Activated T-cell treated with anti-CD3 and anti-CD28 coated beads, Interleukin-2, amount 50 U/mL, for 24 hours (primary cell): ENCODE data around the gene NAA16.
"Not testable (repeated sequence)": the region's sequence is repeated elsewhere in the genome, so short reads cannot be mapped to it uniquely, and the experiment has no call there.

Experiments
- DNase-seq: peaks from one replicate; pipeline ENCODE4 v3.0.0-alpha.2; 2020
- H3K27ac Mint-ChIP-seq: 2 replicates; pipeline ENCODE4 v1.8.0; 2020; ENCODE audit warnings: mild to moderate bottlenecking, mixed read lengths
- H3K27me3 Mint-ChIP-seq: 2 replicates; pipeline ENCODE4 v1.8.0; 2020; ENCODE audit warnings: mixed read lengths
- H3K36me3 Mint-ChIP-seq: 2 replicates; pipeline ENCODE4 v1.8.0; 2020; ENCODE audit warnings: low read depth, mixed read lengths
- H3K4me1 Mint-ChIP-seq: 2 replicates; pipeline ENCODE4 v1.8.0; 2020; ENCODE audit warnings: low read depth, mixed read lengths
- H3K4me3 Mint-ChIP-seq: 2 replicates; pipeline ENCODE4 v1.8.0; 2020; ENCODE audit warnings: mild to moderate bottlenecking, moderate library complexity, mixed read lengths
- H3K9me3 Mint-ChIP-seq: 2 replicates; pipeline ENCODE4 v1.8.0; 2020; ENCODE audit warnings: mixed read lengths

The NAA16 gene

DNA sequence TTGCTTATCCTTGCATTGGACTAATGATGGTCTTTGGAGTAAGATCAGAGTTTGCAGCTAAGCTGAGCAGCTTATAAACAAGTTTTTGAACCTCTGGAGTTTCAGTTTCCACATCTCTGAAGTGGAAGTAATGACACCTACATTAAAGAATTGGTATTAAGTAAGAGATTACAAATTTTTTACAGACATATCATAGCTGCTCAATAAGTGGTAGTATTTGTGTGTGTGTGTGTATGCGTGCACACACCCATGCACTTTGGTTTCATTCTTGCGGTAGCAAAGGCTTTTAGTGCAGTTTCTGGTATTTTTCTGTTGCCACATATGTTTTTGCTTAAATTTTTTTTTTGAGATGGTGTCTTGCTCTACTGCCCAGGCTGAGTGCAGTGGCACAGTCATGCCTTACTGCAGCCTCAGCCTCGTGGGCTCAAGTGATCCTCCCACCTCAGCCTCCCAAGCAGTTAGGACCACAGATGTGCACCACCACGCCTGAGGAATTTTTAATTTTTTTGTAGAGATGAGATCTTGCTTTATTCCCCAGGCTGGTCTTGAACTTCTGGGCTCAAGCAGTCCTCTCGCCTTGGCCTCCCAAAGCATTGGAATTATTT lies 4.5 kb downstream of the NAA16 start:
- peaks cover 55% of the 10 kb centered on the region for H3K36me3 Mint-ChIP-seq
- no peaks in the 10 kb centered on the region for H3K9me3 Mint-ChIP-seq
- no peak for DNase-seq
- H3K4me3 Mint-ChIP-seq = peak overlapping the region; percentile 27
- H3K27me3 Mint-ChIP-seq = no peaks in the 10 kb centered on the region
- H3K27ac Mint-ChIP-seq = peak overlapping the region; percentile 47
- peaks cover 59% of the 10 kb centered on the region for H3K4me1 Mint-ChIP-seq

DNA sequence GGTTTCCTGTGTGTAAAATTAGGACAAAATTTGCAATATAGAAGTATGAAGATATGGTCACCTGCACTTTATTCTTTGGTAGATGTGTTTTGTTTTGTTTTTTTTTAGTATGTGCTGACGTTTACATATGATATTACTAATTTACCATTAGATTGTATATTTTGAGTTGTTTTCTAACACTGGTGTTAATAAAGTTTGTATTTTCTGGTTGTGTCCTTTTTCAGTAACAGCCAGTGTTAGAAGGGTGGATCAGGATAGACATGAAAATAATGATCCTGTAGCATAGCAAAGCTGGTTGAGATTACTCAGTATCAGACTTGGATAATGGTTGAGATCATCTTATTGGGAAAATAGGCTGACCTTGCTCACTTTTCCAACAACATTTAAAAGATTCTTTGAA lies 6.2 kb downstream of the NAA16 start:
- DNase-seq = no peak
- no peaks in the 10 kb centered on the region for H3K9me3 Mint-ChIP-seq
- no peak overlapping the region for H3K4me3 Mint-ChIP-seq
- peaks cover 63% of the 10 kb centered on the region for H3K4me1 Mint-ChIP-seq
- no peaks in the 10 kb centered on the region for H3K27me3 Mint-ChIP-seq
- H3K27ac Mint-ChIP-seq = peak overlapping the region; percentile 23
- H3K36me3 Mint-ChIP-seq = peaks cover 60% of the 10 kb centered on the region

DNA sequence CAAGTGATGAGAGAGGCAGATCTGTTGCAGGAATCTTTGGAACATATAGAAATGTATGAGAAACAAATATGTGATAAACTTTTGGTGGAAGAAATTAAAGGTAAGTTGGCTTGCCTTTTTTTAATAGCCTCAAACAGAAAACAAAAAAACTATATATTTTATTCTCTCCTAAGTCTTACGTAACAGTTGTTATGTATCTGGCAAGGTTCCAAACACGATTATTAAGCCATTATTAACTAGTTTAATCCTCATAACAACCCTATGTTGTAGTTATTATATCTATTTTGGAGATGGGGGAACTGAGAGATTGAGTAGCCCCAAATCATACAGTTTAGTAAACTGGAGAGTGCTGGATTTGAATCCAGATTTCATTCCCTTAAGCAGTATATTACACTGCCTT lies 14.7 kb downstream of the NAA16 start:
- no peak overlapping the region for H3K4me3 Mint-ChIP-seq
- H3K9me3 Mint-ChIP-seq = no peaks in the 10 kb centered on the region
- no peaks in the 10 kb centered on the region for H3K27me3 Mint-ChIP-seq
- no peak overlapping the region for H3K27ac Mint-ChIP-seq
- DNase-seq = no peak
- peaks cover 40% of the 10 kb centered on the region for H3K4me1 Mint-ChIP-seq
- peaks cover 87% of the 10 kb centered on the region for H3K36me3 Mint-ChIP-seq

DNA sequence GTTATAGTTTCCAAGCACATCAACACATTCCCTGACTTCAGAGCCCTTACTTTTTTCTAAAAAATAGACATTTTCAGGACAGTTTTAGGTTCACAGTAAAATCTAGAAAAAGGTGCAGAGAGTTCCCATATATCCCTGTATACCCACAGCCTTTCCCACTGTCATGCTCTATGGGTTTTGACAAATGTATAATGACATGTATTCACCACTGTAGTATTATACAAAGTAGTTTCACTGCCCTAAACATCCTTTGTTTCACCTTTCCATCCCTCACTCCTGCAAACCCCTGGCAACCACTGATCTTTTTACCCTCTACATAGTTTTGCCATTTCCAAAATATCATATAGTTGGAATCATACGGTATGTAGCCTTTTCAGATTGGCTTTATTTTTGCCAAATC lies 15.6 kb downstream of the NAA16 start:
- Mint-ChIP-seq H3K4me3 (no peak overlapping the region), H3K27ac (peak overlapping the region; percentile 15)
- DNase-seq = no peak

DNA sequence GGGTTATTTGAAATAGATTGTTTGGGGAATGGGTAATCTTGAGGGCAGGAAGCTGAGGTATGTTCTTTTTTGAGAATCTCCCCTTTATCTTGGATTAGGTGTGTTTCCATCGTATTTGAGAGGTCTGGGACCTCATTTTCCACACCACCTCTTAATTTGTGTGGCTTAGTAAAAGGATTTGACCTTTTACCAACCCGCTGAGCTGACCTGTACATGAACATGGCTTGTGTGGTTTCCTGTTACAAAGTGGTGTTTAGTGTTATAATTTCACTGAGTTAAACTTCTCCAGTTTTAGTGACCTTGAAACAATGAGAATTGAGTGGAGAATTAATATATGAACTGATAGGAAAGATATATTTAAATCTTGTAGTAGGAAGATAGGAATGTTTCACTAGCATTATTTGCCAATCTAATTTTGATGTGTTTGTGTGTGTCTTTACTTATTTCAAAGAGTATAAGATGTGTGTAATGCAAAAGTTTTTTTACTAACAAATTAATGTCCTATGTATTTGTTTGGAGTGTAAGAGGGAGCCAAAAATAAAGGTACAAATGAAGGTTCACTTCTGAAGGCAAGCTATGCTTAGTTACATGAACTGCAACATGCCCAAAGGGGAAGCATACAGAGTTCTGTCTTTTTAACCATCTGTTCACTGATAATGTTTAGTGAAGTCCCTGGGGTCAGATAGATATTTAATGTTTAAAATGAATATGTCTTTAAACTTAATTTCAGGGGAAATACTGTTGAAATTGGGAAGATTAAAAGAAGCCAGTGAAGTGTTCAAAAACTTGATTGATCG lies 17.1 kb downstream of the NAA16 start:
- Mint-ChIP-seq H3K27ac (no peak overlapping the region), H3K27me3 (no peaks in the 10 kb centered on the region), H3K4me1 (peaks cover 38% of the 10 kb centered on the region), H3K9me3 (no peaks in the 10 kb centered on the region), H3K36me3 (peaks cover 87% of the 10 kb centered on the region), H3K4me3 (no peak overlapping the region)
- DNase-seq = no peak

More for the DNA sequence above, 15.6 kb downstream of the NAA16 start:
- H3K36me3 Mint-ChIP-seq = peaks cover 86% of the 10 kb centered on the region
- no peaks in the 10 kb centered on the region for H3K27me3 Mint-ChIP-seq
- peaks cover 44% of the 10 kb centered on the region for H3K4me1 Mint-ChIP-seq
- H3K9me3 Mint-ChIP-seq = no peaks in the 10 kb centered on the region

DNA sequence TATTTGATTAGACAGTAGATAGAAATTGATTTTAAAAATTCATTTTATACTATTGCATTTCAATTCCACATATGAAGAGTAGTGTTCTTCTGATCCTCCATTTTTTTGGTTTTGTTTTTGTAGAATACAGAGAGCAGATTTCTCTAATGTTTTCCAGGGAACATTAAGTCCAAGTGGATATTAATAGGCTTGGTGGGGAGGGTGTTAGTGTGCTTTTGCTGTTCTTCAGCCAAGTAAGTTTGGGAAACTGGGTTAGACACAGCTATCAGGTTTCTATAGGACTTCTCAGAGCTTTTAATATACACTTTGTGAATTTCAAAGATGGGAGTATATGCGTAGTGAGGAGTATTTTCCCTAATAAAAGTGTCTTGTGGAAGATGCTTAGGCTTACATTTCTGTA lies 21.8 kb downstream of the NAA16 start:
- no peak overlapping the region for H3K27ac Mint-ChIP-seq
- no peak for DNase-seq
- H3K36me3 Mint-ChIP-seq = peaks cover 85% of the 10 kb centered on the region
- H3K4me1 Mint-ChIP-seq = peaks cover 37% of the 10 kb centered on the region
- H3K4me3 Mint-ChIP-seq = no peak overlapping the region
- H3K27me3 Mint-ChIP-seq = no peaks in the 10 kb centered on the region
- H3K9me3 Mint-ChIP-seq = no peaks in the 10 kb centered on the region

DNA sequence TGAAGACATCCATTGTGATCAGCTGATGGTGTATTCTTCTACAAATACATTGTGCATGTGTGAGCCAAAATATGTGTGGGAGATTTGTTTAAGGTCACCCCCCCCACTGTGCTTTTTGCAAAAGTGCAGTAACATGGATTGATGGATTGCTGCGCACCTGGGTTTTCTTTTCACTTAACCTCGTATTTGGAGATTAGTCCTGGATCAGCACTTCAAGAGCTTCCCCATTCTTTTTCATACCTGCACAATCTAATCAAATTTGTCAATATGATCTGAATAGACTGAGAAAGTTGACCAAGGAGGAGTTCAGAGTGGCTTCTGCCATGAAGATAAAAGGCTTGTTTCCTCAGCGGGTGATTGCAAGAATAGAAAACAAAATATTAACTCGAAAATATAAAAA lies 23.7 kb downstream of the NAA16 start:
- H3K9me3 Mint-ChIP-seq = no peaks in the 10 kb centered on the region
- DNase-seq = no peak
- H3K27ac Mint-ChIP-seq = peak overlapping the region; percentile 31
- no peak overlapping the region for H3K4me3 Mint-ChIP-seq
- no peaks in the 10 kb centered on the region for H3K27me3 Mint-ChIP-seq
- peaks cover 32% of the 10 kb centered on the region for H3K4me1 Mint-ChIP-seq
- peaks cover 87% of the 10 kb centered on the region for H3K36me3 Mint-ChIP-seq

DNA sequence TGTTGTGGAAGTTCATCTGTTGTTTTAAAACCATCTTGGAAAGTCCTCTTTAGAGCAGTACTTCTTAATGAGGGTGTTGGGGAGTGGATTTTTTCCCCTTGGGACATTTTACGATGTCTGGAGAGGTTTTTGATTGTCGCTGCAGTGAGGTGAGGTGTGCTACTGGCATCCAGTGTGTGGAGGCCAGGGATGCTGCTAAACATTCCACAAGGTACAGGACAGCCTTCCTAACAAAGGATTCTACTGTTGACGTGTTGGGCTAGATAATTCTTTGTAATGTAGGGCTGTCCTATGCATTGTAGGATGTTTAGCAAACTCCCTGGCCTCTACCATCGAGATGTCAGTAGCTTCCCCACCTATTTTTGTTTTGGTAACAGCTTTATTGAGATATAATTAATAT lies 33.3 kb downstream of the NAA16 start:
- H3K9me3 Mint-ChIP-seq = peaks cover 2% of the 10 kb centered on the region
- H3K4me1 Mint-ChIP-seq = peaks cover 50% of the 10 kb centered on the region
- H3K27ac Mint-ChIP-seq = no peak overlapping the region
- H3K27me3 Mint-ChIP-seq = no peaks in the 10 kb centered on the region
- H3K4me3 Mint-ChIP-seq = no peak overlapping the region
- DNase-seq = no peak
- peaks cover 91% of the 10 kb centered on the region for H3K36me3 Mint-ChIP-seq

DNA sequence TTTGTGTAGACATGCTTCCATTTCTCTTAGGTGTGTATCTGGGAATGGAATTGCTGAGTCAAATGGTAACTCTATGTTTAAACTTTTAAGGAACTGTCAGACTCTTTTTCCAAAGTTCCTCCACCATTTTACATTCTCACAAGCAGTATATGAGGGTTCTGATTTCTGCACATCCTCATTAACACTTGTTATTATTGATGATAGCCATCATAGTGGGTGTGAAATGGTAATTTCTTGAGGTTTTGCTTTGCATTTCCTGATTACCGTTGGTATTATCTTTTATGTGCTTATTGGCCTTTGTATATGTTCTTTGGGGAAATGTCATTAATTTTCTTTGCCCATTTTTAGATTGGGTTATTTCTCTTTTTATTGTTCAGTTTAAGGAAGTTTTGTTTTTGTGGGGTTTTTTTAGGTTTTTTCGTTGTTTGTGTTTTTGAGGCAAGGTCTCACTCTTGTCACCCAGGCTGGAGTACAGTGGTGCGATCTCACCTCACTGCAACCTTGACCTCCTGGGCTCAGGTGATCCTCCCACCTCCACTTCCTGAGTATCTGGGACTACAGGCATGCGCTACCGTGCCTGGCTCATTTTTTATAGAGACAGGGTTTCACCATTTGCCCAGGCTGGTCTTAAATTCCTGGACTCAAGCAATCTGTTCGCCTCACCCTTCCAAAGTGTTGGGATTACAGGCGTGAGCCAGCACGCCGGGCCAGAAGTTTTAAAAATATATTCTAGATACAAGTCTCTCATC lies 34.3 kb downstream of the NAA16 start:
- Mint-ChIP-seq H3K4me3 (no peak overlapping the region), H3K36me3 (peaks cover 89% of the 10 kb centered on the region), H3K27ac (peak overlapping the region; percentile 74), H3K4me1 (peaks cover 47% of the 10 kb centered on the region), H3K9me3 (peaks cover 2% of the 10 kb centered on the region), H3K27me3 (no peaks in the 10 kb centered on the region)
- no peak for DNase-seq

DNA sequence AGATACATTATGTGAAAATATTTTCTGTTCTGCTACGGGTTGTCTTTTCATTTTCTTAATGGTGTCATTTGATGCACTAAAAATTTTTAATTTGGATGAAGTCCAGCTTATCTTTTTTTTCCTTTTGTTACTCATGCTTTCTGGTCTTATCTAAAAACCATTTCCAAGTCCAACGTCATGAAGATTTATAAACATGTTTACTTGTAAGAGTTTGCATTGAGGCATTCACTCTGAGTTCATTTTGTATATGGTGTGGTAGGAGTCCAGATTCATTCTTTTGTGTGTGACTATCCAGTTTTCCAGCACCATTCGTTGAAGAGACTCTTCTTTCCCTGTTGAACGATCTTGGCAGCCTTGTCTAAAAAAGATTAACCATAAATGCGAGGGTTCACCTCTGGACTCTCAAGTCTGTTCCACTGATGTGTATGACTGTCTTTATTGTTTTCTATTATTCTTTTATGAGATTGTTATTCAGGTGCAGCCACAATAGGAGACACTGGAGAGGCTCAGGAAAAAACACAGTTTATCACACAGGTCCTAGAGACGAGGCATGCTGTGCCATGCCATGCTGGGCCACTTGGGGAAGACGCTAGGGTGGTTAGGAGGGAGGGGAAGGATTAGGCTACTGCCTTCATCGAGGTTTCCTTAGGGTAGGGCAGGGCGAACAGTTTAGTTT lies 35.0 kb downstream of the NAA16 start:
- Mint-ChIP-seq H3K4me3 (no peak overlapping the region), H3K4me1 (peaks cover 47% of the 10 kb centered on the region), H3K27ac (peak overlapping the region; percentile 48), H3K36me3 (peaks cover 87% of the 10 kb centered on the region), H3K27me3 (no peaks in the 10 kb centered on the region), H3K9me3 (peaks cover 2% of the 10 kb centered on the region)
- DNase-seq = no peak

DNA sequence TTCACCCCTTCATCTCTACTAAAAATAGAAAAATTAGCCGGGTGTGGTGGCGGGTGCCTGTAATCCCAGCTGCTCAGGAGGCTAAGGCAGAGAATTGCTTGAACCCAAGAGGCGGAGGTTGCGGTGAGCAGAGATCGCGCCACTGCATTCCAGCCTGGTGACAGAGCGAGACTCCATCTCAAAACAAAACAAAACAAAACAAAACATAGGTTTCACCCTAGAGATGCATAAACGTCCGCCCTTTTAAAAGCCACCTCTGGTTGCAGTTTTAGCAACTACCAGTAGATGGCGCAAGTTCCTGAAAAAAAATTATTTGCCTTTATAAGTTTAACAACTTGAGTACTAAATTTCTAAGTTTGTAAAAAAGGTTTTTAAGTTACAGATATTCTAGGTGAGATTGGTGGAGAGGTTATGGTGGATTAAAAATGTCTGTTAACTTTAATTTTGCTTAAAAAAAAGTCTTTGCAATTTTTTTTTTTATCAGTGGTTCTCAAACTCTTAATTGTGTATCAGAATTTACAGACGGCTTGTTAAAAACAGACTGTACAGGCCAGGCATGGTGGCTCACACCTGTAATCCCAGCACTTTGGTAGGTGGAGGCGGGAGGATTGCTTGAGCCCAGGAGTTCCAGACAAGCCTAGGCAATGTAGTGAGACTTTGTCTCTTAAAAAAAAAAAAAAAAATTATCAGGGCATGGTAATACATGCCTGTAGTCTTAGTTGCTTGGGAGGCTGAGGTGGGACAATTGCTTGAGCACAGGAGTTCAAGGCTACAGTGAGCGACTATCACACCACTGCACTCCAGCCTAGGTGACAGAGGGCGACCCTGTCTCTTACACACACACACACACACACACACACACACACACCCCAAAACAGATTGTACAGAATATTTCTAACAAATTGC lies 42.1 kb downstream of the NAA16 start:
- no peak overlapping the region for H3K4me3 Mint-ChIP-seq
- H3K4me1 Mint-ChIP-seq = peaks cover 60% of the 10 kb centered on the region
- peak; percentile 44 for DNase-seq
- no peaks in the 10 kb centered on the region for H3K9me3 Mint-ChIP-seq
- no peaks in the 10 kb centered on the region for H3K27me3 Mint-ChIP-seq
- peaks cover 66% of the 10 kb centered on the region for H3K36me3 Mint-ChIP-seq
- peak overlapping the region; percentile 75 for H3K27ac Mint-ChIP-seq

DNA sequence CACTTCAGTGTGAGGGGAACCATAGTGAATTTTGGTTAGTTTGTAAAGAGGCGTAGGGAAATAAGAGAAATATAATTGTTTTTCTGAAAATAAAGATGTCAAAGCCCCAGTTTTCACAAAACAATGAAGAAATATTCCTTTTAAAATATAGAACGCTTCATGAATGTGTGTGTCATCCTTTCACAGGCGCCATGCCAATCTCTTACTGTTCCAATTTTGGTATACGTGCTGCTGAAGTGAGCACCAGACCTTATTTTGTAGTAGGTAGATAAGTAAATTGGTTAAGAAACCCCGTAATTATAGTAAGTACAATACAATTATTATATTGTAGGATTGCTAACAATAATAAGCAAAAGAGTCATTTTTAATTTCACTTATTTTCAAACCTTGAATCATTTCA lies 43.3 kb downstream of the NAA16 start:
- peak overlapping the region; percentile 53 for H3K27ac Mint-ChIP-seq
- no peak for DNase-seq
- H3K36me3 Mint-ChIP-seq = peaks cover 66% of the 10 kb centered on the region
- H3K4me1 Mint-ChIP-seq = peaks cover 60% of the 10 kb centered on the region
- no peaks in the 10 kb centered on the region for H3K27me3 Mint-ChIP-seq
- H3K9me3 Mint-ChIP-seq = no peaks in the 10 kb centered on the region
- H3K4me3 Mint-ChIP-seq = no peak overlapping the region

DNA sequence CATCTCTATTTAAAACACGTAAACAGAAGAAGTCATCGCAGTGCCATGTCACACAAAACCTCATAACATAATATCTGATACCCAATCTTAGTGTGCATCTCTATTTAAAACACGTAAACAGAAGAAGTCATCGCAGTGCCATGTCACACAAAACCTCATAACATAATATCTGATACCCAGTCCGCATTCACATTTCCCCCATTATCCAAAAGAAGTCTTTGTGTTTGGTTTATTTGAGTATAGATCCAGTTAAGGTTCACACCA lies 45.2 kb downstream of the NAA16 start:
- not testable (repeated sequence) for H3K9me3 Mint-ChIP-seq
- peaks cover 72% of the 10 kb centered on the region for H3K36me3 Mint-ChIP-seq
- H3K4me1 Mint-ChIP-seq = peaks cover 64% of the 10 kb centered on the region

DNA sequence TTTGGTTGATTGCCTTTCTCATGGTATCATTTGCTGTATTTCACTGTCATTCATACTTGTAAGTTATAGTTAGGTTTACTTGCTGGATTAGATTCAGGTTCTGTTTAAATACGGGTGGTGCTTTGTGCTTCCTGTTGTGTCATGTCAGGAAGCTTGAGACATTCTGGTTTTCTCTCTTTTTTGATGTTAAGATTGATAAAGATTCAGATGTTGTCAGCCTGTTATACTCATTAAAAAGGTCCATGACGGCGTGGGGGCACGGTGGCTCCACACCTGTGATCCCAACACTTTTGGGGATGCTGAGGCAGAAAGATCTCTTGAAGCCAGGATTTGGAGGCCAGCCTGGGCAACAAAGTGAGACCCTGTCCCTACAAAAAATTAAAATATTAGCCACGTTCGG lies 45.7 kb downstream of the NAA16 start:
- peaks cover 67% of the 10 kb centered on the region for H3K4me1 Mint-ChIP-seq
- peak overlapping the region; percentile 21 for H3K4me3 Mint-ChIP-seq
- no peaks in the 10 kb centered on the region for H3K27me3 Mint-ChIP-seq
- no peaks in the 10 kb centered on the region for H3K9me3 Mint-ChIP-seq
- DNase-seq = no peak
- H3K27ac Mint-ChIP-seq = peak overlapping the region; percentile 89
- peaks cover 72% of the 10 kb centered on the region for H3K36me3 Mint-ChIP-seq

More for the DNA sequence above, 45.2 kb downstream of the NAA16 start:
- Mint-ChIP-seq H3K27ac (peak overlapping the region; percentile 89), H3K4me3 (peak overlapping the region; percentile 21)
- H3K27me3 Mint-ChIP-seq, DNase-seq: not testable (repeated sequence)
